SK-N-SH (cell line): Measurements from ENCODE around the gene SPPL2C.

Experiments
- FOXM1 ChIP-seq: IDR thresholded peaks from 2 replicates; pipeline ENCODE4 v1.4.0; 2012; ENCODE audit warnings: low read depth, mild to moderate bottlenecking
- GABPA ChIP-seq: IDR thresholded peaks from 2 replicates; pipeline ENCODE4 v1.4.0; 2012; ENCODE audit warnings: low read depth, mild to moderate bottlenecking
- JUND ChIP-seq: IDR thresholded peaks from 2 replicates; pipeline ENCODE4 v1.4.0; 2012
- NRF1 ChIP-seq: IDR thresholded peaks from 2 replicates; pipeline ENCODE4 v1.6.1; 2012; ENCODE audit warnings: low read depth, mild to moderate bottlenecking, low read length
- PBX3 ChIP-seq: IDR thresholded peaks from 2 replicates; pipeline ENCODE4; 2012
- POLR2AphosphoS5 ChIP-seq: IDR thresholded peaks from 2 replicates; pipeline ENCODE4 v1.6.1; 2012; ENCODE audit warnings: low read depth, low read length
- RCOR1 ChIP-seq: fragments of 150-350 bp; IDR thresholded peaks from 2 replicates; pipeline ENCODE4 v1.6.1; 2017; ENCODE audit warnings: antibody characterized with exemption, low read length
- REST ChIP-seq: IDR thresholded peaks from 2 replicates; pipeline ENCODE4 v1.6.1; 2012; ENCODE audit warnings: mild to moderate bottlenecking, low read depth, low read length, moderate library complexity
- SIN3A ChIP-seq: IDR thresholded peaks from 2 replicates; pipeline ENCODE4 v1.6.1; 2012; ENCODE audit warnings: low read depth, mild to moderate bottlenecking, low read length, moderate library complexity, borderline replicate concordance
- TCF12 ChIP-seq: IDR thresholded peaks from 2 replicates; pipeline ENCODE4 v1.4.0; 2012
- YY1 ChIP-seq: IDR thresholded peaks from 2 replicates; pipeline ENCODE4 v1.4.0; 2012; ENCODE audit warnings: low read depth, mild to moderate bottlenecking
- TF ChIP-seq, protein P1 (sequence below): fragments of 200-600 bp; sonication (generic); IDR thresholded peaks from 2 replicates; pipeline ENCODE4 v1.6.1; 2017; ENCODE audit warnings: antibody characterized with exemption, mild to moderate bottlenecking, moderate library complexity
- TF ChIP-seq, protein P2 (sequence below): IDR thresholded peaks from 2 replicates; pipeline ENCODE4 v1.4.0; 2012; ENCODE audit warnings: low read depth
- TF ChIP-seq, protein P3 (sequence below): IDR thresholded peaks from 2 replicates; pipeline ENCODE4 v1.4.0; 2012; ENCODE audit warnings: low read depth, borderline replicate concordance

- TF ChIP-seq, protein P1, sequence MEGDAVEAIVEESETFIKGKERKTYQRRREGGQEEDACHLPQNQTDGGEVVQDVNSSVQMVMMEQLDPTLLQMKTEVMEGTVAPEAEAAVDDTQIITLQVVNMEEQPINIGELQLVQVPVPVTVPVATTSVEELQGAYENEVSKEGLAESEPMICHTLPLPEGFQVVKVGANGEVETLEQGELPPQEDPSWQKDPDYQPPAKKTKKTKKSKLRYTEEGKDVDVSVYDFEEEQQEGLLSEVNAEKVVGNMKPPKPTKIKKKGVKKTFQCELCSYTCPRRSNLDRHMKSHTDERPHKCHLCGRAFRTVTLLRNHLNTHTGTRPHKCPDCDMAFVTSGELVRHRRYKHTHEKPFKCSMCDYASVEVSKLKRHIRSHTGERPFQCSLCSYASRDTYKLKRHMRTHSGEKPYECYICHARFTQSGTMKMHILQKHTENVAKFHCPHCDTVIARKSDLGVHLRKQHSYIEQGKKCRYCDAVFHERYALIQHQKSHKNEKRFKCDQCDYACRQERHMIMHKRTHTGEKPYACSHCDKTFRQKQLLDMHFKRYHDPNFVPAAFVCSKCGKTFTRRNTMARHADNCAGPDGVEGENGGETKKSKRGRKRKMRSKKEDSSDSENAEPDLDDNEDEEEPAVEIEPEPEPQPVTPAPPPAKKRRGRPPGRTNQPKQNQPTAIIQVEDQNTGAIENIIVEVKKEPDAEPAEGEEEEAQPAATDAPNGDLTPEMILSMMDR = no peak
- TF ChIP-seq TCF12 (no peak), REST (no peak), NRF1 (no peak), JUND (no peak), FOXM1 (no peak), YY1 (no peak), RCOR1 (no peak), GABPA (no peak), PBX3 (no peak), POLR2AphosphoS5 (no peak), SIN3A (no peak)
- TF ChIP-seq, protein P2, sequence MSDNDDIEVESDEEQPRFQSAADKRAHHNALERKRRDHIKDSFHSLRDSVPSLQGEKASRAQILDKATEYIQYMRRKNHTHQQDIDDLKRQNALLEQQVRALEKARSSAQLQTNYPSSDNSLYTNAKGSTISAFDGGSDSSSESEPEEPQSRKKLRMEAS = no peak
- TF ChIP-seq, protein P3, sequence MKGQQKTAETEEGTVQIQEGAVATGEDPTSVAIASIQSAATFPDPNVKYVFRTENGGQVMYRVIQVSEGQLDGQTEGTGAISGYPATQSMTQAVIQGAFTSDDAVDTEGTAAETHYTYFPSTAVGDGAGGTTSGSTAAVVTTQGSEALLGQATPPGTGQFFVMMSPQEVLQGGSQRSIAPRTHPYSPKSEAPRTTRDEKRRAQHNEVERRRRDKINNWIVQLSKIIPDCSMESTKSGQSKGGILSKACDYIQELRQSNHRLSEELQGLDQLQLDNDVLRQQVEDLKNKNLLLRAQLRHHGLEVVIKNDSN = no peak
Observed at GRCh38 chr17:45841883-45842525, 2.7 kb upstream of the SPPL2C start.
